Femur (tissue), 1 donor: ENCODE measurements around the gene ZGLP1.
"Not testable (repeated sequence)": the region's sequence is repeated elsewhere in the genome, so short reads cannot be mapped to it uniquely, and the experiment has no call there.

ENCODE experiments used
- DNase-seq: peaks from one replicate; pipeline ENCODE4 v3.0.0-alpha.2; 2017

Gene ZGLP1

DNA sequence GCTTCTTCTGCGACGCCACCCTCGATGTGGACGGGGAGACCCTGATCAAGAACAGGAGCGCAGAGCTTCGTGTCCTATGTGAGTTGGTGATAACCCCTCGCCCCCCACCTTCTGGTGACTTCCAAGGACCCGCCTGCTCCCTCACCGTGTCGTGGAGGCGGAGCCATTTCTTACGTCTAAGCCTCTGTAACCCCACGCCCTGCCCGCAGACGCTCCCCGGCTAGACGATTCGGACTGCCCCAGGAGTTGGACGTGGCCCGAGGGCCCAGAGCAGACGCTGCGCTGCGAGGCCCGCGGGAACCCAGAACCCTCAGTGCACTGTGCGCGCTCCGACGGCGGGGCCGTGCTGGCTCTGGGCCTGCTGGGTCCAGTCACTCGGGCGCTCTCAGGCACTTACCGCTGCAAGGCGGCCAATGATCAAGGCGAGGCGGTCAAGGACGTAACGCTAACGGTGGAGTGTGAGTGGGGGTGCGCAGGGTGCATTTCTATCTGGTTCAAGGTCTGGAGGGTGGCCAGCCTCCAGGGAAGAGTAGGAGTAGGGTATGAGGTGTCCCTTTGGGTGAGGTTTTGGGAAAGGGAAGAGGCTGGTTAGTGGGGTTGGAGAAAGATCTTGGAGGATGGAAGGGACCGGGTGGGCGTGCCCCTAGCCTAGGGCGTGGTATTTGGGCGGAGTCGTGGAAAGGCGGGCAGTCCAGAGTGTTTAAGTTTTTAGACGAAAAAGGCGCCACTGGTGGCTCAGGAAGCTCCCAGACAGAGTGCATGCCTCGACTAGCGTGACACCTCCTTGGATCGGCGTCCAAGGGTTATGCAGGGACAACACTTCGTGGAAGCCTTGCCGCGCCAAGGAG is 16.6 kb downstream of the ZGLP1 start:
- DNase-seq = no peak

DNA sequence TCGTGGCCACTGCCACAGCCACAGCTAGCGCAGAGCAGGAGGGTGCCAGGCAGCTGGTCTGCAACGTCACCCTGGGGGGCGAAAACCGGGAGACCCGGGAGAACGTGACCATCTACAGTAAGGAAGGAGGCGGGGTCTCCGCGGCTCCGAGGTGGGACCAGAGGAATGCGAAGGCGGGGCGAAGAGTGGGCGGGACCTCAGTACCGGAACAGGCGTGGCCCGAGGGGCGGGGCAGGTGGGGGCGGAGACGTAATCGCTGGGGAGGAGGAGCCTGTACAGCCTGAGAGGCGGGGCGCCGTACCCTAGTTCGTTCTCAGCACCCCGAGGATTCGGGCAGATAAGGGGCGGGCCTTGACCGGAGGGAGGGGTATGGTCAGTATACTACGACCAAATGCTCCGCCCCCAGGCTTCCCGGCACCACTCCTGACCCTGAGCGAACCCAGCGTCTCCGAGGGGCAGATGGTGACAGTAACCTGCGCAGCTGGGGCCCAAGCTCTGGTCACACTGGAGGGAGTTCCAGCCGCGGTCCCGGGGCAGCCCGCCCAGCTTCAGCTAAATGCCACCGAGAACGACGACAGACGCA is 17.3 kb downstream of the ZGLP1 start:
- peak; percentile 71 for DNase-seq

DNA sequence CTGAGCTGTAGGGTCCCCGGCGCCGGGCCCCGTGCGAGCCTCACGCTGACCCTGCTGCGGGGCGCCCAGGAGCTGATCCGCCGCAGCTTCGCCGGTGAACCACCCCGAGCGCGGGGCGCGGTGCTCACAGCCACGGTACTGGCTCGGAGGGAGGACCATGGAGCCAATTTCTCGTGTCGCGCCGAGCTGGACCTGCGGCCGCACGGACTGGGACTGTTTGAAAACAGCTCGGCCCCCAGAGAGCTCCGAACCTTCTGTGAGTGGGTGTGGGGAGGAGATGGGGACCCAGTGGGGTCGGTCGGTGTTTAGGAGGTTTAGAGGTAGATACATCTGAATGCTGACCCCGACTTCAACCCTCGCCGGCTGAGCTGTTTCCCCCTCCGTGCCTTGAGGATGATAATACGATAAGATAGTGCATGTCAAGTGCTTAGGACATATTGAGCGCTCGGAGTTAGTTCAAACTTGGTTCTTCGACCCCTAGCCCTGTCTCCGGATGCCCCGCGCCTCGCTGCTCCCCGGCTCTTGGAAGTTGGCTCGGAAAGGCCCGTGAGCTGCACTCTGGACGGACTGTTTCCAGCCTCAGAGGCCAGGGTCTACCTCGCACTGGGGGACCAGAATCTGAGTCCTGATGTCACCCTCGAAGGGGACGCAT is 17.9 kb downstream of the ZGLP1 start:
- no peak for DNase-seq

DNA sequence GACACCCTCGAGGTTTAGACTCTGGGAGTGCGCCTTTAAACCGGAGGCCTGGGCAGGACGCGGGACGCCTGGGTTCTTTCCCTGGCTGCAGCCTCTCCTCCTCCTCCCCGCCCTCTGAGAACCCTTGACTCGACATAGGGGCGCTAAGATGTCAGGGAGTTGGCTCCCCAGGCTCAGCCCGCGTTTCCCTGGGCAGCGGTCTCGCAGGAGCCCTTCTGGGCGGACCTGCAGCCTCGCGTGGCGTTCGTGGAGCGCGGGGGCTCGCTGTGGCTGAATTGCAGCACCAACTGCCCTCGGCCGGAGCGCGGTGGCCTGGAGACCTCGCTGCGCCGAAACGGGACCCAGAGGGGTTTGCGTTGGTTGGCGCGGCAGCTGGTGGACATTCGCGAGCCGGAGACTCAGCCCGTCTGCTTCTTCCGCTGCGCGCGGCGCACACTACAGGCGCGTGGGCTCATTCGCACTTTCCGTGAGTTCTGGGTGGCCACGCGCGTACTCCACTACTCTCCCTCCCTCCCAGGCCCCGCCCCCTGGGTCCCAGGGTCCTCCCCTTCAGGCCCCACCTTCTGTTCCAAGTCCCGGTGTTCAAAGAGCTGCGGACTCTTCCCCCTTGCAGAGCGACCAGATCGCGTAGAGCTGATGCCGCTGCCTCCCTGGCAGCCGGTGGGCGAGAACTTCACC is 18.6 kb downstream of the ZGLP1 start:
- no peak for DNase-seq

DNA sequence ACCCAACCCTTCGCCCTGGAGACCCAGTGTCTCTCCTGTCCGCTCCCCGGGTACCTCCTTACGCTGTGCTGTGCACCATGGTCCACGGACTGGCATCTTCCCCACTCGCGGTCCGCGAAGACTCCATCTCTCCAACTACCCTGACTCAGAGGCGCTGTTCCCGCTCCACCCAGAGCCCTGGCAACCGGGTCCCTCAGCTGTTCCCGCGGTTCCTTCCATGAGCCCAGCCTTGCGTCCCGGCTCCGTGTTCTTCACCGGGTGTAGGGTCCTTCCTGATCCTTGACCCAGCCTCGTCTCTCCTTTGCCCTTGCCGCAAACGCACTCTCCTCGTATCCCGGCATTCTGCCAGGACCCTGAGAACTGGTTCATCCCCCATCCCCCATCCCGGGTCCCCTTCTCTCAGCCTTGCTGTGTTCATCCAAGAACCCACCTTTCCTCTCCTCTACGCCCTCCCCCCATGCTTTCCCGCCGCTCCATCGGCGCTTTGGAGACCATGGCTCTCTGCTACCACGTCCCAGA is 19.2 kb downstream of the ZGLP1 start:
- no peak for DNase-seq

DNA sequence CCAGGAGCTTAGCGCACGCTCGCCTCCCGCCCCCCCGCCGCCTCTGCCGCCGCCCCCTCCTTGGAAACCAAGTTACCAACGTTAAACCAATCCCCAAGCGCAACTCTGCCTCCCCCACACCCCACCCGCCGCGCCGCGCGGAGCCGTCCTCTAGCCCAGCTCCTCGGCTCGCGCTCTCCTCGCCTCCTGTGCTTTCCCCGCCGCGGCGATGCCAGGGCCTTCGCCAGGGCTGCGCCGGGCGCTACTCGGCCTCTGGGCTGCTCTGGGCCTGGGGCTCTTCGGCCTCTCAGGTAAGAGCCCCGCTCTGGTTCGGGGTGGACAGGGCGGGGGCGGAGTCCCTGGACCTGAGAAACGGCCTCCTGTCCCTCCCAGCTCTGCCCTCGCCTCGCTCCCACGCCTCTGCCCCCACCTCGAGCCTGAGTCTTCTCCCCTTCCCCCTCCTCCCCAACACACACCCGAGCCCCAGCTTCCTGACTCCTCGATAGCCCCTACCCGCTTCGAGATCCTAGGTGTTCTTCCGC is 19.7 kb downstream of the ZGLP1 start, which contains the start of gene ICAM5:
Gene ICAM5, plus strand, starts transcription at position 117 of the 521 bp plus-strand sequence. Its CDS starts 92 bp downstream, at position 209.
- no peak for DNase-seq

DNA sequence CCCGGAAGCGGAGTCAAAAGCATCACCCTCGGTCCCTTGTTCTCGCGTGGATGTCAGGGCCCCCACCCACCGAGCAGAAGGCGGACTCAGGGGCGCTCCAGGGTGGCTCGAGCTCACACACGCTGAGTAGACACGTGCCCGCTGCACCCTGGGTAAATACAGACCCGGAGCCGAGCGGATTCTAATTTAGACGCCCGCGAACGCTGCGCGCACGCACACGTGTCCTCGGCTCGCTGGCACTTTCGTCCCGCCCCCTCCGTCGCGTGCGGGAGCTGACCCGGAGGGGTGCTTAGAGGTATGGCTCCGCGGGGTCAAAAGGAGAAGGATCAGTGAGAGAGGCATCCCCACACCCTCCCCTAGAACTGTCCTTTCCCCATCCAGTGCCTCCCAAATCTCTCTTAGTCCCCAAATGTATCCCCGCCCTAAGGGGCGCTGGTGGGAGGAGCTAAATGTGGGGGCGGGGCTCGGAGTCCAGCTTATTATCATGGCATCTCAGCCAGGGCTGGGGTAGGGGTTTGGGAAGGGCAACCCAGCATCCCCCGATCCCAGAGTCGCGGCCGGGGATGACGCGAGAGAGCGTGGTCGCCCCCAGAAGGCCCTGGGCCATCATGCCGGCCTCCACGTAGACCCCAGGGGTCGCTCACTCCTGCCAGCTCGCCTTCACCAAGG is 20.3 kb downstream of the ZGLP1 start:
- no peak for DNase-seq

DNA sequence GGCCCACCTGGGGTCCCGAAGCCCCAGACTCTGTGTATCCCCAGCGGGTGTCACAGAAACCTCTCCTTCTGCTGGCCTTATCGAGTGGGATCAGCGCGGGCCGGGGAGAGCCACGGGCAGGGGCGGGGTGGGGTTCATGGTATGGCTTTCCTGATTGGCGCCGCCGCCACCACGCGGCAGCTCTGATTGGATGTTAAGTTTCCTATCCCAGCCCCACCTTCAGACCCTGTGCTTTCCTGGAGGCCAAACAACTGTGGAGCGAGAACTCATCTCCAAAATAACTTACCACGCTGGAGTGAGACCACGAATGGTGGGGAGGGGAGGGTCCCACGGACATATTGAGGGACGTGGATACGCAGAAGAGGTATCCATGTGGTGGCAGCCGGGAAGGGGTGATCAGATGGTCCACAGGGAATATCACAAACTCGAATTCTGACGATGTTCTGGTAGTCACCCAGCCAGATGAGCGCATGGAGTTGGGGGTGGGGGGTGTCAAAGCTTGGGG is 20.9 kb downstream of the ZGLP1 start:
- DNase-seq = no peak

DNA sequence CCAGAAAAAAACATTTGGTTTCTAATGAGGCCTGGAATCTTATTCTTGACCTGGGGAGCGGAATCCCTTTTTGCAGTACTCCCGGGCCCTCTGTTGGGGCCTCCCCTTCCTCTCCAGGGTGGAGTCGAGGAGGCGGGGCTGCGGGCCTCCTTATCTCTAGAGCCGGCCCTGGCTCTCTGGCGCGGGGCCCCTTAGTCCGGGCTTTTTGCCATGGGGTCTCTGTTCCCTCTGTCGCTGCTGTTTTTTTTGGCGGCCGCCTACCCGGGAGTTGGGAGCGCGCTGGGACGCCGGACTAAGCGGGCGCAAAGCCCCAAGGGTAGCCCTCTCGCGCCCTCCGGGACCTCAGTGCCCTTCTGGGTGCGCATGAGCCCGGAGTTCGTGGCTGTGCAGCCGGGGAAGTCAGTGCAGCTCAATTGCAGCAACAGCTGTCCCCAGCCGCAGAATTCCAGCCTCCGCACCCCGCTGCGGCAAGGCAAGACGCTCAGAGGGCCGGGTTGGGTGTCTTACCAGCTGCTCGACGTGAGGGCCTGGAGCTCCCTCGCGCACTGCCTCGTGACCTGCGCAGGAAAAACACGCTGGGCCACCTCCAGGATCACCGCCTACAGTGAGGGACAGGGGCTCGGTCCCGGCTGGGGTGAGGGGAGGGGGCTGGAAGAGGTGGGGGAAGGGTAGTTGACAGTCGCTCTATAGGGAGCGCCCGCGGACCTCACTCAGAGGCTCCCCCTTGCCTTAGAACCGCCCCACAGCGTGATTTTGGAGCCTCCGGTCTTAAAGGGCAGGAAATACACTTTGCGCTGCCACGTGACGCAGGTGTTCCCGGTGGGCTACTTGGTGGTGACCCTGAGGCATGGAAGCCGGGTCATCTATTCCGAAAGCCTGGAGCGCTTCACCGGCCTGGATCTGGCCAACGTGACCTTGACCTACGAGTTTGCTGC is 22.5 kb downstream of the ZGLP1 start, which contains the start of gene ICAM4:
Gene ICAM4, plus strand, starts transcription at position 153 of the 935 bp plus-strand sequence. Its CDS starts 58 bp downstream, at position 211.
- DNase-seq = no peak

DNA sequence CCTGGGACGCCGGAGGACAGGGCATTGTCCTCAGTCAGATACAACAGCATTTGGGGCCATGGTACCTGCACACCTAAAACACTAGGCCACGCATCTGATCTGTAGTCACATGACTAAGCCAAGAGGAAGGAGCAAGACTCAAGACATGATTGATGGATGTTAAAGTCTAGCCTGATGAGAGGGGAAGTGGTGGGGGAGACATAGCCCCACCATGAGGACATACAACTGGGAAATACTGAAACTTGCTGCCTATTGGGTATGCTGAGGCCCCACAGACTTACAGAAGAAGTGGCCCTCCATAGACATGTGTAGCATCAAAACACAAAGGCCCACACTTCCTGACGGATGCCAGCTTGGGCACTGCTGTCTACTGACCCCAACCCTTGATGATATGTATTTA is 24.2 kb downstream of the ZGLP1 start:
- no peak for DNase-seq

DNA sequence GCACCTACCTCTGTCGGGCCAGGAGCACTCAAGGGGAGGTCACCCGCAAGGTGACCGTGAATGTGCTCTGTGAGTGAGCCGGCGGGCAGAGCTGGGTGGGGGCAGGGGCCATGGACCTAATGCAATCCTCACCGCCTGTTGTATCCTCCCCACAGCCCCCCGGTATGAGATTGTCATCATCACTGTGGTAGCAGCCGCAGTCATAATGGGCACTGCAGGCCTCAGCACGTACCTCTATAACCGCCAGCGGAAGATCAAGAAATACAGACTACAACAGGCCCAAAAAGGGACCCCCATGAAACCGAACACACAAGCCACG is 24.7 kb downstream of the ZGLP1 start:
- DNase-seq = no peak

DNA sequence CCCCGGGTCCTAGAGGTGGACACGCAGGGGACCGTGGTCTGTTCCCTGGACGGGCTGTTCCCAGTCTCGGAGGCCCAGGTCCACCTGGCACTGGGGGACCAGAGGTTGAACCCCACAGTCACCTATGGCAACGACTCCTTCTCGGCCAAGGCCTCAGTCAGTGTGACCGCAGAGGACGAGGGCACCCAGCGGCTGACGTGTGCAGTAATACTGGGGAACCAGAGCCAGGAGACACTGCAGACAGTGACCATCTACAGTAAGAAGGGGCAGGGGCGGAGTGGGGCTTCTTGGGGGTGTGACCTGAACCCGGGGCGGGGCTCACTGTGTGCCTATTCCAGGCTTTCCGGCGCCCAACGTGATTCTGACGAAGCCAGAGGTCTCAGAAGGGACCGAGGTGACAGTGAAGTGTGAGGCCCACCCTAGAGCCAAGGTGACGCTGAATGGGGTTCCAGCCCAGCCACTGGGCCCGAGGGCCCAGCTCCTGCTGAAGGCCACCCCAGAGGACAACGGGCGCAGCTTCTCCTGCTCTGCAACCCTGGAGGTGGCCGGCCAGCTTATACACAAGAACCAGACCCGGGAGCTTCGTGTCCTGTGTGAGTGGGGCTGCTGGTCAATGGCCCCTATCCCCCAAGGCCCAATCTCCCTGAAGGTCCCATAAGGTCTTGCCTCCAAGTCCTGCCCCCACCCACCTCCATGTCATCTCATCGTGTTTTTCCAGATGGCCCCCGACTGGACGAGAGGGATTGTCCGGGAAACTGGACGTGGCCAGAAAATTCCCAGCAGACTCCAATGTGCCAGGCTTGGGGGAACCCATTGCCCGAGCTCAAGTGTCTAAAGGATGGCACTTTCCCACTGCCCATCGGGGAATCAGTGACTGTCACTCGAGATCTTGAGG is 25.3 kb downstream of the ZGLP1 start:
- no peak for DNase-seq

DNA sequence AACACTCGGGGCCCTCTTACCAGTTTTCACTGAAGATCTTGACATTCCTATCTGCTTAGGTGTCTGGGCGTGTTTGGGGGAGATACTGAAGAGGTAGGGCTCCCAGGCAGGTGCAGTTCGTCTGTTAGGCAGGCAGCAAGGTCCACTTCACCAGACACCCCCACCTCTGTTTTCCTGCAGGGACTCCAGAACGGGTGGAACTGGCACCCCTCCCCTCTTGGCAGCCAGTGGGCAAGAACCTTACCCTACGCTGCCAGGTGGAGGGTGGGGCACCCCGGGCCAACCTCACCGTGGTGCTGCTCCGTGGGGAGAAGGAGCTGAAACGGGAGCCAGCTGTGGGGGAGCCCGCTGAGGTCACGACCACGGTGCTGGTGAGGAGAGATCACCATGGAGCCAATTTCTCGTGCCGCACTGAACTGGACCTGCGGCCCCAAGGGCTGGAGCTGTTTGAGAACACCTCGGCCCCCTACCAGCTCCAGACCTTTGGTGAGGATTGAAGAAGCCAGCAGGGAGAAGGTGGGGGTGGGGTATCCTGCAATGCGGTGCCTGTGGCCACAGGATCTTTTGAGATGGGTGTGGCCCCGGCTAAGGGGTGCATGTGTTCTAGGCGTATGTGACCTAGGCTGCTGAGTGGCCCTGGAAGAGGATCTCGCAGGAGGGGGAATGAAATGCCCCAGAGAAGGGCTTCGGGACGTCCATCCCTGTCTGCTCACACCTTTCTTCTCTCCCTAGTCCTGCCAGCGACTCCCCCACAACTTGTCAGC is 26.1 kb downstream of the ZGLP1 start:
- no peak for DNase-seq

DNA sequence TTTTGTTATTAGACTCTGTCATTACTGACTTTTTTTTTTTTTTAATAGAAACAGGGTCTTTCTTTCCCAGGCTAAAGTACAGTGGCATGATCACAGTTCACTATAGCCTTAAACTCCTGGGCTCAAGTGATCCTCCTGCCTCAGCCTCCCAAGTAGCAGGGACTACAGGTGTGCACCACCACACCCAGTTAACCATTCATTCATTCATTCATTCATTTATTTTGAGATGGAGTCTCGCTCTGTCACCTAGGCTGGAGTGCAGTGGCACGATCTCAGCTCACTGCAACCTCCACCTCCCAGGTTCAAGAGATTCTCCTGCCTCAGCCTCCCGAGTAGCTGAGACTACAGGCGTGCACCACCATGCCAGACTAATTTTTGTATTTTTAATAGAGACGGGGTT is 27.6 kb downstream of the ZGLP1 start:
- DNase-seq = not testable (repeated sequence)

DNA sequence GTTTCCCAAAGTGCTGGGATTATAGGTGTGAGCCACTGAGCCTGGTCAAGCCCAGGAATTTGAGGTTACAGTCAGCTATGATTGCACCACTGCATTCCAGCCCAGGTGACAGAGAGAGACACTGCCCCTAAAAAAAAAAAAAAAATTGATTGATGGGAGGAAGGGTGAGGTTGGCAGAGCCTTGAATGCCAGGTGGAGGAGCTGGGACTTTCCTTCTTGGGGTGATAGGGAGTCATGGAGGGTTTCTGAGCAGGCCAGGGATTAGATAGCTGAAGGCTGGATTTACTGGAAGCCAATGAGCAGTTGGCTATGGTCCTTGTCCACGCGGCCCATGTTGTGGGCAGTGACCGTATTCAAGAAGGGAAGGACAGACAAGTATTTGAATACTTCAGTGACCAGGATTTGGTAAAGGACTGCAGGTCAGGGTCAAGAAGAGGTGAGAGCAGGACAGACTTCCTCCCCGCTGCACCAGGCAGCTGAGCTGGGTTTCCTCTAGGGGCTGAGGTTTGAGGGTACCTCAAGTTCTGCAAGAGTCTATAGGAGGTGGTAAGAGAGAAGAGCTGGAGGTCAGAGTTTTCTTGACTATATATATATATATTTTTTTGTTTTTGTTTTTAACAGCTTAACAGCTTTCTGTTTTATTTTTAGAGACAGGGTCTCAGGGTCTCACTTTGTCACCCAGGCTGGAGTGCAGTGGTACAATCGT is 29.7 kb downstream of the ZGLP1 start:
- DNase-seq = no peak

DNA sequence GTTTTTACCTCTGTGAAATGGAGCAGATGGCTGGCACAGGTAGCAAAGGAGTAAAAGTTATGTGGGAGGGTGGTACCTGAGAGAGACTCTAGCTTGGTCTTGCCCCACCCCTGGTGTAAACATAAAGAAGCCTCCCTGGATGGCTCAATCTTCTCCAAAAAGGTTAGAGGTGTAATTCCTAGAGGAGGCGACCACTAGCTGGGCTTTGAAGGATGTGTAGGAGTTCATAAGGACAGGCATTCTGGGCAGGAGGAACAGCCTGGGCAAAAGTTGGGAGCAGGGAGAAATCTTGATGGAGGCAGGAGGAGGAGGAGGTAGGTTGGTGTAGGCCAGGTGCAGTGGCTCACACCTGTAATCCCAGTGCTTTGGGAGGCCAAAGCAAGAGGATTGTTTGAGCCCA is 30.7 kb downstream of the ZGLP1 start:
- no peak for DNase-seq

DNA sequence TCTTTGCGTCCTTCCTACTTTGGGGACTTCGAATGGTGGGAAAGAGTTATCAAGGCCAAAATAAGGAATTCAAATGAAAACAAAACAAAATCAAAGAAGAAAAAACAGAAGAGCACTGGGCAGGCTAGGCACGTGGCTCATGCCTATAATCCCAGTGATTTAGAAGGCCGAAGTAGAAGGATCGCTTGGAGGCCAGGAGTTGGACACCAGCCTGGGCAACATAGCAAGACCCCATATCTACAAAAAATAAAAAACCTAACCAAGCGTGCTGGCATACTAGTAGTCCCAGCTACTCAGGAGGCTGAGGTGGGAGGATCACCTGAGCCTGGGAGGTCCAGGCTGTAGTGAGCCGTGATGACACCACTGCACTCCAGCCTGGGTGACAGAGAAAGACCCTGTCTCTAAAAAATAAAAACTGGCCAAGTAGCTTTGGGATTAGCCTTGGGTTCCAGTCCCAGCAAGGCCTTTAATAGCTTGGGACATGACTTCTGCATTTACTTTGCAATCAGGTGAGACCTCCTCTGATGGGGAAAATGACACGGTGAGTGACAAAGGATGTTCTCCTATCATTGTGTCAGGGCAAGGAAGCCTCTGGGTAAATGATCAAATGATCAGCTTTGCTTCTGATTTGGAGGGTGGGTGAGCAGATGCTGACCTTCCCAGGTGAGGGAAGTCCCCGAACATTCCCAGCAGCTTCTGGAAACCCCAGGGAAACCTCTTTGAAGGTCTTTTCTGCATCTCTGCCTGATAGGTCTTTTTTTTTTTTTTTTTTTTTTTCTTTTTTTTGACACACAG is 31.6 kb downstream of the ZGLP1 start:
- no peak for DNase-seq

DNA sequence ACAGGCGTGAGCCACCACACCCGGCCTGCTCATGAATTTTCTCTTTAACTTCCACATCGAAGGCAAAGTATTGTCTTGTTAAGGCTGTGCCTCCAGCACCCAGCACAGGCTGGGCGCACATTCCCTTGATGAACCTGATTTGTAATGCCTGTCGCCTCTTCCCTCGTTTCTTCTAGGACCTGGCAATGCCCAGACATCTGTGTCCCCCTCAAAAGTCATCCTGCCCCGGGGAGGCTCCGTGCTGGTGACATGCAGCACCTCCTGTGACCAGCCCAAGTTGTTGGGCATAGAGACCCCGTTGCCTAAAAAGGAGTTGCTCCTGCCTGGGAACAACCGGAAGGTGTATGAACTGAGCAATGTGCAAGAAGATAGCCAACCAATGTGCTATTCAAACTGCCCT is 35.0 kb downstream of the ZGLP1 start:
- no peak for DNase-seq
